Osteoblast (primary cell): Measurements from ENCODE around the gene SPACA4. TPM values are rescaled to one million over a fixed set of nuclear protein-coding genes. Genes with fewer than 3 reads are reported as not detected.
A peak's percentile ranks its signal among the peaks of the same experiment; 100 is the strongest.

Source experiments
- DNase-seq: peaks from one replicate; pipeline ENCODE4 v3.0.0; 2011; ENCODE audit warnings: low spot score, mixed read lengths; ENCODE audit not compliant: insufficient read length; ENCODE audit errors: missing footprints
- H2AFZ ChIP-seq: 2 replicates; pipeline ENCODE4 v1.6.0; 2011; ENCODE audit warnings: mild to moderate bottlenecking, low read length
- H3K27ac ChIP-seq: 2 replicates; pipeline ENCODE4 v1.5.1; 2011; ENCODE audit warnings: mild to moderate bottlenecking, low read depth, low read length, moderate library complexity
- H3K27me3 ChIP-seq: 2 replicates; pipeline ENCODE4 v1.6.0; 2012; ENCODE audit warnings: mild to moderate bottlenecking, control low read depth, inconsistent platforms, low read length, moderate library complexity; ENCODE audit not compliant: insufficient read depth
- H3K36me3 ChIP-seq: 2 replicates; pipeline ENCODE4 v1.5.1; 2011; ENCODE audit warnings: mild to moderate bottlenecking, low read length, control low read depth, moderate library complexity; ENCODE audit not compliant: insufficient read depth
- H3K4me1 ChIP-seq: 2 replicates; pipeline ENCODE4 v1.5.1; 2011; ENCODE audit warnings: mild to moderate bottlenecking, low read length, control low read depth, moderate library complexity; ENCODE audit not compliant: insufficient read depth
- H3K4me2 ChIP-seq: 2 replicates; pipeline ENCODE4 v1.6.0; 2011; ENCODE audit warnings: mild to moderate bottlenecking, low read length; ENCODE audit not compliant: insufficient read depth
- H3K4me3 ChIP-seq: fragments of 200-600 bp; sonication (generic); 3 replicates; pipeline ENCODE4 v1.5.1; 2012; ENCODE audit warnings: mild to moderate bottlenecking, low read length, inconsistent platforms; ENCODE audit not compliant: insufficient read depth
- H3K79me2 ChIP-seq: 2 replicates; pipeline ENCODE4 v1.6.0; 2012; ENCODE audit warnings: mild to moderate bottlenecking, low read length, control low read depth, inconsistent platforms; ENCODE audit not compliant: insufficient read depth
- H3K9me3 ChIP-seq: 2 replicates; pipeline ENCODE4 v1.5.1; 2011; ENCODE audit warnings: low read depth, low read length, control low read depth
- H4K20me1 ChIP-seq: 2 replicates; pipeline ENCODE4 v1.6.0; 2012; ENCODE audit warnings: mild to moderate bottlenecking, low read length, control low read depth; ENCODE audit not compliant: insufficient read depth
- CTCF ChIP-seq: IDR thresholded peaks from 2 replicates; pipeline ENCODE4 v1.5.1; 2011; ENCODE audit warnings: mild to moderate bottlenecking, low read depth, low read length, moderate library complexity; ENCODE audit errors: extremely low read depth
- total RNA-seq: library from RNA; depleted of rRNA; stranded (reverse); fragments of >200 nt; gene quantifications from 2 replicates; pipeline ENCODE4 v1.2.3, GENCODE V29; 2012

SPACA4 gene
- not detected in 2 replicates for total RNA-seq

- Histone ChIP-seq H4K20me1 (no peaks in the 10 kb centered on the region), H3K27ac (no peak within 1 kb of the TSS), H3K4me3 (no peak within 1 kb of the TSS), H3K36me3 (no peaks in the 10 kb centered on the region), H3K4me2 (no peak within 1 kb of the TSS), H3K9me3 (no peaks in the 10 kb centered on the region), H3K27me3 (no peaks in the 10 kb centered on the region), H3K79me2 (no peaks in the 10 kb centered on the region), H3K4me1 (no peaks in the 10 kb centered on the region), H2AFZ (no peak within 1 kb of the TSS)
- peak; percentile 66 for DNase-seq
- TF ChIP-seq CTCF = no peak
Measured at GRCh38 chr19:48606463-48607358, at the start of gene SPACA4. Gene SPACA4, plus strand, starts transcription at chr19:48606742. Its CDS starts 237 bp downstream, at chr19:48606979.

- Histone ChIP-seq H4K20me1 (no peaks in the 10 kb centered on the region), H3K36me3 (no peaks in the 10 kb centered on the region), H3K9me3 (no peaks in the 10 kb centered on the region), H3K79me2 (no peaks in the 10 kb centered on the region), H3K4me1 (peaks cover 10% of the 10 kb centered on the region), H3K4me3 (no peak overlapping the region), H3K4me2 (no peak overlapping the region), H3K27me3 (no peaks in the 10 kb centered on the region), H2AFZ (no peak overlapping the region), H3K27ac (no peak overlapping the region)
- no peak for DNase-seq
- no peak for TF ChIP-seq CTCF
Measured at GRCh38 chr19:48556825-48557224, 49.7 kb upstream of the SPACA4 start.

- Histone ChIP-seq H3K4me1 (peaks cover 10% of the 10 kb centered on the region), H3K27me3 (no peaks in the 10 kb centered on the region), H3K4me3 (peak overlapping the region; percentile 55), H3K4me2 (peak overlapping the region; percentile 73), H4K20me1 (no peaks in the 10 kb centered on the region), H3K9me3 (no peaks in the 10 kb centered on the region), H3K36me3 (no peaks in the 10 kb centered on the region), H3K27ac (no peak overlapping the region), H3K79me2 (no peaks in the 10 kb centered on the region), H2AFZ (peak overlapping the region; percentile 91)
- peak; percentile 96 for DNase-seq
- no peak for TF ChIP-seq CTCF
Measured at GRCh38 chr19:48558018-48558684, 48.4 kb upstream of the SPACA4 start.

- Histone ChIP-seq H3K79me2 (no peaks in the 10 kb centered on the region), H3K4me3 (no peak overlapping the region), H3K4me1 (peaks cover 3% of the 10 kb centered on the region), H3K36me3 (no peaks in the 10 kb centered on the region), H4K20me1 (no peaks in the 10 kb centered on the region), H3K4me2 (no peak overlapping the region), H2AFZ (no peak overlapping the region), H3K27me3 (no peaks in the 10 kb centered on the region), H3K9me3 (no peaks in the 10 kb centered on the region), H3K27ac (no peak overlapping the region)
- TF ChIP-seq CTCF = no peak
- DNase-seq = no peak
Measured at GRCh38 chr19:48560095-48560530, 46.4 kb upstream of the SPACA4 start.
